ENCODE measurements around the gene IFI6.
"Not testable (repeated sequence)": the region's sequence is repeated elsewhere in the genome, so short reads cannot be mapped to it uniquely, and the experiment has no call there.

IFI6 gene

GRCh38 chr1:27626031-27626935, 45.7 kb downstream of the IFI6 start:
- peak; percentile 91 to 97 (median 92) for DNase-seq

GRCh38 chr1:27624467-27625178, 47.4 kb downstream of the IFI6 start:
- DNase-seq = no peak

GRCh38 chr1:27623327-27624212, 48.4 kb downstream of the IFI6 start:
- no peak for DNase-seq

GRCh38 chr1:27622828-27623227, 49.2 kb downstream of the IFI6 start:
- DNase-seq = peak; percentile 54 to 73 (median 62)

- peak in 2 of 3 donors; percentile 62 for DNase-seq
Observed at GRCh38 chr1:27621051-27621920, 50.7 kb downstream of the IFI6 start.

- not testable (repeated sequence) for DNase-seq
Observed at GRCh38 chr1:27619782-27620438, 52.1 kb downstream of the IFI6 start.

GRCh38 chr1:27618341-27619082, 53.5 kb downstream of the IFI6 start:
- peak; percentile 46 to 55 (median 54) for DNase-seq

GRCh38 chr1:27617420-27617819, 54.6 kb downstream of the IFI6 start:
- no peak for DNase-seq

GRCh38 chr1:27616441-27616840, 55.6 kb downstream of the IFI6 start:
- no peak for DNase-seq
